Caco-2 (cell line): ENCODE data around the gene GPR142. TPM values are rescaled to one million over a fixed set of nuclear protein-coding genes. Genes with fewer than 3 reads are reported as not detected.

Source experiments
- BruUV-seq: library from RNA; stranded (reverse); fragments of 400-500 nt; replicated peaks from 2 replicates; lab custom pipeline; 2021; lab: Mats Ljungman, UMichigan
- CTCF ChIA-PET: fragments of 300-600 bp; sonication (Branson Sonifier 250); formaldehyde crosslinking; loops from one replicate; lab custom pipeline; 2022; ENCODE audit warnings: antibody characterized with exemption; lab: Charles Lee
- POLR2A ChIA-PET: fragments of 300-600 bp; sonication (Branson Sonifier 250); formaldehyde crosslinking; loops from one replicate; lab custom pipeline; 2022; ENCODE audit warnings: antibody characterized with exemption; lab: Charles Lee
- DNase-seq, 2 experiments: peaks; one replicate each; pipeline versions ENCODE4 v3.0.0 to v3.0.0-alpha.2; 2020 to 2022
- H3K27me3 ChIP-seq: replicated peaks from 2 replicates; pipeline ENCODE4 v1.6.0; 2011; ENCODE audit warnings: low read length; ENCODE audit not compliant: control insufficient read depth, insufficient read depth
- H3K36me3 ChIP-seq: 2 replicates; pipeline ENCODE4 v1.5.1; 2011; ENCODE audit warnings: low read length; ENCODE audit not compliant: control insufficient read depth, insufficient read depth
- H3K4me1 ChIP-seq: fragments of 250-450 bp; sonication (Bioruptor Pico); 2 replicates; pipeline ENCODE4 v1.5.1; 2020; ENCODE audit warnings: mild to moderate bottlenecking
- H3K4me3 ChIP-seq: 2 replicates; pipeline ENCODE4 v1.5.1; 2011; ENCODE audit warnings: low read depth, mild to moderate bottlenecking, control low read depth, low read length
- H3K9me3 ChIP-seq: fragments of 250-450 bp; sonication (Bioruptor Pico); 2 replicates; pipeline ENCODE4 v1.5.1; 2020; ENCODE audit warnings: mild to moderate bottlenecking, moderate library complexity
- H3K27ac Mint-ChIP-seq: one replicate; pipeline ENCODE4 v1.8.0; 2022; ENCODE audit warnings: mixed read lengths; ENCODE audit not compliant: unreplicated experiment
- H3K27me3 Mint-ChIP-seq: one replicate; pipeline ENCODE4 v1.8.0; 2022; ENCODE audit warnings: mixed read lengths; ENCODE audit not compliant: insufficient read depth, unreplicated experiment
- H3K36me3 Mint-ChIP-seq: one replicate; pipeline ENCODE4 v1.8.0; 2022; ENCODE audit warnings: mild to moderate bottlenecking, mixed read lengths; ENCODE audit not compliant: insufficient read depth, unreplicated experiment
- H3K4me1 Mint-ChIP-seq: one replicate; pipeline ENCODE4 v1.8.0; 2022; ENCODE audit warnings: low read depth, mixed read lengths; ENCODE audit not compliant: unreplicated experiment
- H3K4me3 Mint-ChIP-seq: one replicate; pipeline ENCODE4 v1.8.0; 2022; ENCODE audit warnings: mild to moderate bottlenecking, moderate library complexity, mixed read lengths; ENCODE audit not compliant: unreplicated experiment
- H3K9me3 Mint-ChIP-seq: one replicate; pipeline ENCODE4 v1.8.0; 2022; ENCODE audit warnings: mixed read lengths; ENCODE audit not compliant: unreplicated experiment
- intact Hi-C: fragments of 100-400 bp; cut with micrococcal nuclease; formaldehyde crosslinking; loops from one replicate; pipeline ENCODE4 v1.10.0; 2022; ENCODE audit not compliant: unreplicated experiment
- total RNA-seq: library from RNA; stranded (reverse); gene quantifications from 2 replicates; pipeline ENCODE4 v1.2.3, GENCODE V29; 2022
- TF ChIP-seq, protein P1 (sequence below), 2 experiments: fragments of 200-600 bp in 1 of 2; IDR thresholded peaks; 1 replicate in 1 of 2; 2 replicates in 1 of 2; pipeline versions ENCODE4 v1.5.1 to v1.8.0; 2011 to 2022; ENCODE audit warnings: antibody characterized with exemption in 1 of 2, control low read depth in 1 of 2, inconsistent platforms in 1 of 2, low read depth in 1 of 2, low read length in 1 of 2, mild to moderate bottlenecking in 1 of 2, moderate library complexity in 1 of 2; ENCODE audit not compliant: insufficient read depth in 1 of 2, severe bottlenecking in 1 of 2, unreplicated experiment in 1 of 2

GPR142 gene
- total RNA-seq, 1 experiment from 2014 or later: not detected

GRCh38 chr17:74410001-74410443 lies 42.7 kb downstream of the GPR142 start:
- no peak overlapping the region for H3K4me3 ChIP-seq
- H3K4me3 Mint-ChIP-seq: no peak overlapping the region
- no peak for DNase-seq
- no peaks in the 10 kb centered on the region for H3K36me3 ChIP-seq
- no peaks in the 10 kb centered on the region for H3K9me3 ChIP-seq
- TF ChIP-seq, protein P1, sequence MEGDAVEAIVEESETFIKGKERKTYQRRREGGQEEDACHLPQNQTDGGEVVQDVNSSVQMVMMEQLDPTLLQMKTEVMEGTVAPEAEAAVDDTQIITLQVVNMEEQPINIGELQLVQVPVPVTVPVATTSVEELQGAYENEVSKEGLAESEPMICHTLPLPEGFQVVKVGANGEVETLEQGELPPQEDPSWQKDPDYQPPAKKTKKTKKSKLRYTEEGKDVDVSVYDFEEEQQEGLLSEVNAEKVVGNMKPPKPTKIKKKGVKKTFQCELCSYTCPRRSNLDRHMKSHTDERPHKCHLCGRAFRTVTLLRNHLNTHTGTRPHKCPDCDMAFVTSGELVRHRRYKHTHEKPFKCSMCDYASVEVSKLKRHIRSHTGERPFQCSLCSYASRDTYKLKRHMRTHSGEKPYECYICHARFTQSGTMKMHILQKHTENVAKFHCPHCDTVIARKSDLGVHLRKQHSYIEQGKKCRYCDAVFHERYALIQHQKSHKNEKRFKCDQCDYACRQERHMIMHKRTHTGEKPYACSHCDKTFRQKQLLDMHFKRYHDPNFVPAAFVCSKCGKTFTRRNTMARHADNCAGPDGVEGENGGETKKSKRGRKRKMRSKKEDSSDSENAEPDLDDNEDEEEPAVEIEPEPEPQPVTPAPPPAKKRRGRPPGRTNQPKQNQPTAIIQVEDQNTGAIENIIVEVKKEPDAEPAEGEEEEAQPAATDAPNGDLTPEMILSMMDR (IDR thresholded peaks at IDR 0.05; ENCODE audit: insufficient read depth in 1 of 2, low read depth in 1 of 2, low read length in 1 of 2, severe bottlenecking in 1 of 2, unreplicated experiment in 1 of 2): no peak
- BruUV-seq: no TSS peak
- H3K27me3 ChIP-seq: no peaks in the 10 kb centered on the region
- CTCF ChIA-PET: interaction anchor here (1.2 to 3.5 kb wide), 3 partner anchors 30 to 44 kb away, joined by 4 to 26 read pairs (median 5); no protein-coding TSS in a partner anchor
- intact Hi-C loops: no loop called here
- H3K4me1 ChIP-seq: peaks cover 9% of the 10 kb centered on the region; the same call in 1 of the 2 replicates
- H3K27ac Mint-ChIP-seq: no peak overlapping the region
- POLR2A ChIA-PET: interaction anchor here (0.6 kb wide), 1 partner anchor 21 kb away, joined by 3 read pairs; no protein-coding TSS in a partner anchor
- H3K4me1 Mint-ChIP-seq: peaks cover 13% of the 10 kb centered on the region
- H3K27me3 Mint-ChIP-seq: no peaks in the 10 kb centered on the region
- no peaks in the 10 kb centered on the region for H3K36me3 Mint-ChIP-seq
- H3K9me3 Mint-ChIP-seq: no peaks in the 10 kb centered on the region

- POLR2A ChIA-PET: no interaction called here
Measured at GRCh38 chr17:74412581-74412980, 45.3 kb downstream of the GPR142 start.

DNA sequence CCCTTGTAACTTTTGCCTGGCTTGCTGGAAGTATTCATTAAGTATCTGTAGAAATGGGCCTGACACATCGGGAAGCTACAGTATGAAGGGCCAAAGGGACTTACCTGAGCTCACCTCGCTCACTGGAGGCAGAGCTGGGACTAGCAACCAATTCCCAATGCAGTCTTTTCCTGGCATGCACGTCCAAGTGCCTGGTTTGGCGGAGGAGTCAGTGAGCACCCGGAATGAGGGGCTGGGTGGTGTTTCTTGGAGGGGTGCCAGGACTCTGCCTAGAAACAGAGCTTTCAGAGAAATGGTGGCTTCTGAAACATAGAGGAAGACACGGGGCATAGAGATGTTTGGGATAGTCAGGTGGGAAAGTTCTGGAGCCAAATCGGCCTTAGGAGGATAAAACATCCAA lies 46.2 kb downstream of the GPR142 start:
- intact Hi-C loops: no loop called here
- Mint-ChIP-seq H3K4me1 (peaks cover 16% of the 10 kb centered on the region), H3K36me3 (peaks cover 6% of the 10 kb centered on the region), H3K9me3 (no peaks in the 10 kb centered on the region), H3K27me3 (no peaks in the 10 kb centered on the region), H3K27ac (no peak overlapping the region), H3K4me3 (no peak overlapping the region)
- Histone ChIP-seq H3K4me3 (no peak overlapping the region), H3K27me3 (no peaks in the 10 kb centered on the region), H3K4me1 (peaks cover 32% of the 10 kb centered on the region), H3K36me3 (no peaks in the 10 kb centered on the region), H3K9me3 (no peaks in the 10 kb centered on the region)
- CTCF ChIA-PET: no interaction called here
- POLR2A ChIA-PET: no interaction called here
- BruUV-seq: no TSS peak
- no peak for DNase-seq
- TF ChIP-seq, protein P1 (IDR thresholded peaks at IDR 0.05; ENCODE audit: insufficient read depth in 1 of 2, low read depth in 1 of 2, low read length in 1 of 2, severe bottlenecking in 1 of 2, unreplicated experiment in 1 of 2): no peak

More at GRCh38 chr17:74412581-74412980, 45.3 kb downstream of the GPR142 start:
- H3K4me1 Mint-ChIP-seq: peaks cover 18% of the 10 kb centered on the region
- H3K4me3 Mint-ChIP-seq: no peak overlapping the region
- H3K36me3 Mint-ChIP-seq: peaks cover 4% of the 10 kb centered on the region
- DNase-seq: no peak
- BruUV-seq: no TSS peak
- H3K27me3 ChIP-seq: no peaks in the 10 kb centered on the region
- TF ChIP-seq, protein P1 (IDR thresholded peaks at IDR 0.05; ENCODE audit: insufficient read depth in 1 of 2, low read depth in 1 of 2, low read length in 1 of 2, severe bottlenecking in 1 of 2, unreplicated experiment in 1 of 2): no peak
- no peaks in the 10 kb centered on the region for H3K9me3 ChIP-seq
- CTCF ChIA-PET: interaction anchor here (0.7 to 1.1 kb wide), 2 partner anchors 32 to 461 kb away, joined by 3 to 5 read pairs; partner anchors contain the start of gene FDXR
- no peaks in the 10 kb centered on the region for H3K9me3 Mint-ChIP-seq
- peaks cover 23% of the 10 kb centered on the region for H3K4me1 ChIP-seq
- H3K27ac Mint-ChIP-seq: no peak overlapping the region
- intact Hi-C loops: no loop called here
- H3K4me3 ChIP-seq: no peak overlapping the region
- H3K36me3 ChIP-seq: no peaks in the 10 kb centered on the region
- H3K27me3 Mint-ChIP-seq: no peaks in the 10 kb centered on the region
